Tibial nerve (tissue), 3 donors: ENCODE results near the gene EFHD2.

Experiments
- POLR2A ChIP-seq, 2 donors: fragments of 450-650 bp; IDR thresholded peaks; one replicate each; pipeline ENCODE4 v1.6.1; 2017; ENCODE audit warnings: antibody characterized with exemption in 2 of 2, mild to moderate bottlenecking in 2 of 2, moderate library complexity in 2 of 2
- TF ChIP-seq, protein P1 (sequence below), 5 experiments: fragments of 200-600 bp in 3 of 5; fragments of 450-650 bp in 2 of 5; sonication (generic) in 3 of 5; IDR thresholded peaks; one replicate each; pipeline ENCODE4 v1.5.1; 2016 to 2019; ENCODE audit warnings: antibody characterized with exemption in 5 of 5, mild to moderate bottlenecking in 3 of 5, moderate library complexity in 2 of 5

DNA sequence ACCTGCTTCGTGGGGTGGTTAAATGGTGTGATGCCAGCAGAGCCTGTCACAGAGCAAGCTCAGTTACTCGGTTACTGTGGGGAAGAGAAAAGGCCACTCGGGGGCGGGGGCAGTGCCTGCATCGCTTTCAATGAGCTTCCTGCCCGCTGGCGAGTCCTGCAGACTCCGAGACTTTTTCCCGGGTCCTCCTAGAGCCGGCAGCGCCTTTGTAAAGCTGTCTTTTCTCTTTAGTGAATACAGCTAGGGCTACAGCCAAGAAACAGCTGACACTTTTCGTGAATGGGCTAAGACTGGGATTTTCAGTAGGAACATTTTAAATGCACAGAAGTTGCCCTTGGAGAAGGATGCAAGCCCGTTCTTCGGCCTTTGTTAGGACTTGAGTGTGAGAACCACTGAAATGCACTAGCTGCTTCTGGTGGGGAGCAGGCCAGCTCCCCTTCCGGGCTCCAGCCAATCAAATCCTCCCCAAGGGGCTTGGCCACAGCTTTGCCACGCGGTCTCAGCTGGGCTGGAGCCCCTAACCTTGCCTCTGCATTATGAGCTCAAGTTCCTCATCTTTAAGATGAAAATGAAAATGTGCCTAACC is 23.4 kb upstream of the EFHD2 start:
- no peak for TF ChIP-seq POLR2A (IDR thresholded peaks at IDR 0.05)
- TF ChIP-seq, protein P1, sequence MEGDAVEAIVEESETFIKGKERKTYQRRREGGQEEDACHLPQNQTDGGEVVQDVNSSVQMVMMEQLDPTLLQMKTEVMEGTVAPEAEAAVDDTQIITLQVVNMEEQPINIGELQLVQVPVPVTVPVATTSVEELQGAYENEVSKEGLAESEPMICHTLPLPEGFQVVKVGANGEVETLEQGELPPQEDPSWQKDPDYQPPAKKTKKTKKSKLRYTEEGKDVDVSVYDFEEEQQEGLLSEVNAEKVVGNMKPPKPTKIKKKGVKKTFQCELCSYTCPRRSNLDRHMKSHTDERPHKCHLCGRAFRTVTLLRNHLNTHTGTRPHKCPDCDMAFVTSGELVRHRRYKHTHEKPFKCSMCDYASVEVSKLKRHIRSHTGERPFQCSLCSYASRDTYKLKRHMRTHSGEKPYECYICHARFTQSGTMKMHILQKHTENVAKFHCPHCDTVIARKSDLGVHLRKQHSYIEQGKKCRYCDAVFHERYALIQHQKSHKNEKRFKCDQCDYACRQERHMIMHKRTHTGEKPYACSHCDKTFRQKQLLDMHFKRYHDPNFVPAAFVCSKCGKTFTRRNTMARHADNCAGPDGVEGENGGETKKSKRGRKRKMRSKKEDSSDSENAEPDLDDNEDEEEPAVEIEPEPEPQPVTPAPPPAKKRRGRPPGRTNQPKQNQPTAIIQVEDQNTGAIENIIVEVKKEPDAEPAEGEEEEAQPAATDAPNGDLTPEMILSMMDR (IDR thresholded peaks at IDR 0.05) = no peak
